Activated CD8-positive, alpha-beta memory T cell treated with anti-CD3 and anti-CD28 coated beads, Interleukin-2, amount 50 U/mL, for 1 hour (primary cell): ENCODE data around the gene ZSWIM3.

Source experiments
- DNase-seq: peaks from one replicate; pipeline ENCODE4 v3.0.0-alpha.2; 2020; ENCODE audit errors: extremely low read depth

Gene ZSWIM3

GRCh38 chr20:45909817-45910669 is 52.6 kb downstream of the ZSWIM3 start:
- no peak for DNase-seq

GRCh38 chr20:45910670-45911485 is 53.5 kb downstream of the ZSWIM3 start:
- peak; percentile 63 for DNase-seq

DNA sequence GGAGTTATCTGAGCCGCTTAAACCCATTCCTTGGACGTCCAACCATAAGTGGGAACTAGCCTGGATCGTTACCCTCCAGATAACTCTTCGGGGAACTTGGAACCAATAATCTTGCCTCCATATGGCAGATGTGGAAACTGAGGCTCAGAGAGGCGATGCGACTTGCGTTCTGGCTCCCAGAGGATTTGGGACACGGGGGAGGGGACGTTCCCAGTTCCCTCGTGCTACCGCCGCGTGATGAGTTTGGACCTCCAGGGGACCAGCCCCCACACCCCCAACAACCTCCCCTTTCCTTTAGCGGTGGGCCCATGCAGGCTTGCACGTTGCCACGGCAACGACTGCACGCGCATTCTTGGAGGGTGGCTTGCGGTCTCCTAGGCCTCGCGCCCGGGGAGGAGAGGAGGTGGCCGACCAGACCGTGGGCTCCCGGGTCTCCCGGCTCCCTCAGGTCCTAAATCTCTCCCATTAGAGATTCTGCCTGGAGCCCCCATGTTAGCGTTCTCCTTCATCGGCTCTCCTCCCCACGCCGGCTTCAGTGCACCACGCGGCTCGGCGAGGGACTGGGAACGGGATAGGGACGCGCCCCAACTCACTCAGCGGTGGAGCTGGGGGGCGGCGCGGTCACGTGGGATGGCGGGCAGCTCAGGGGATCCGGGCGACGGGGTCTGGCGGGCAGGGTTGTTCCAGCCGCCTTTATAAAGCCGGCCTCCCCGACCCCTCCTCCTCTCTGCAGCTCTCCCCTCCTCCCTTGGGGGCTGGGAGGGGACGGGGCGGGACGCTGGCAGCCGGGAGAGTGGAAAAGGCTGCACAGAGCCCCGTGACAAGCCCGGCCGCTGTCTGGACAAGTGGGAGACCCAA is 54.3 kb downstream of the ZSWIM3 start, which contains the start of gene PLTP:
Gene PLTP (minus strand): TSS at position 670 of the 858 bp plus-strand sequence. CDS start 703 bp downstream, outside the sequence.
- no peak for DNase-seq

DNA sequence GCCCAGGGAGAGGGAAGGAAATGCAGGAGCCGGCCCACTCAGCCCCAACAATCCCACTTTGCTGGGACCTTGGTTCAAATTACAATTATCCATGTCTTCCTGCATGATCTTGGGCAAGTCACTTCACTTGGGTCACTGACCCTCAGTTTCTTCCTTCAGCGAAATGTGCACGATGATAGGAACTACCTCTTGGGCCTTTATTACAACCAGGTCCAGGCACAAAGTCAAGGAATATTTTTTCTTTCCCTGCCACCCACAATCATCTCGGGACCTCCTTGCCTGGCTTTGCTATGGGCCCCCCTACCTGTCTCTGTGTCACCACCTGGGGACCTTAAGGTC is 54.9 kb downstream of the ZSWIM3 start:
- DNase-seq = no peak

DNA sequence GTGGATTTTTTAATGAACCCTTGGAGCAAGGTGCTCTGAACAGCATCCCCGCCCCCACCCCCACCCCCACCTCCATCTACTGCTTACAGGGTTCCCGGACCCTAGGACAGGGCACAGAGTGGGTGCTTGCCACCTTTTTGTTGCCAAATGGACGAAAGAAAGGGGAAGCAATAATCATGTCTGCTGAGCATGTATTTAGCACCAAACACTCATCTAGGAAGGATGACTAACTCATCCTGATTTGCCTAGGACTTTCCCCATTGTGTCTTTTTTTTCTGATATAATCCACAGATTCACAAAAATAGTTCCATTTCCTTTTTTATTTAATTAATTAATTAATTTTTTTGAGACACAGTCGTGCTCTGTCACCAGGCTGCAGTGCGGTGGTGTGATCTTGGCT is 55.7 kb downstream of the ZSWIM3 start:
- no peak for DNase-seq

GRCh38 chr20:45917790-45918141 is 60.4 kb downstream of the ZSWIM3 start:
- no peak for DNase-seq

- no peak for DNase-seq
Measured at GRCh38 chr20:45918182-45918737, 60.8 kb downstream of the ZSWIM3 start.

DNA sequence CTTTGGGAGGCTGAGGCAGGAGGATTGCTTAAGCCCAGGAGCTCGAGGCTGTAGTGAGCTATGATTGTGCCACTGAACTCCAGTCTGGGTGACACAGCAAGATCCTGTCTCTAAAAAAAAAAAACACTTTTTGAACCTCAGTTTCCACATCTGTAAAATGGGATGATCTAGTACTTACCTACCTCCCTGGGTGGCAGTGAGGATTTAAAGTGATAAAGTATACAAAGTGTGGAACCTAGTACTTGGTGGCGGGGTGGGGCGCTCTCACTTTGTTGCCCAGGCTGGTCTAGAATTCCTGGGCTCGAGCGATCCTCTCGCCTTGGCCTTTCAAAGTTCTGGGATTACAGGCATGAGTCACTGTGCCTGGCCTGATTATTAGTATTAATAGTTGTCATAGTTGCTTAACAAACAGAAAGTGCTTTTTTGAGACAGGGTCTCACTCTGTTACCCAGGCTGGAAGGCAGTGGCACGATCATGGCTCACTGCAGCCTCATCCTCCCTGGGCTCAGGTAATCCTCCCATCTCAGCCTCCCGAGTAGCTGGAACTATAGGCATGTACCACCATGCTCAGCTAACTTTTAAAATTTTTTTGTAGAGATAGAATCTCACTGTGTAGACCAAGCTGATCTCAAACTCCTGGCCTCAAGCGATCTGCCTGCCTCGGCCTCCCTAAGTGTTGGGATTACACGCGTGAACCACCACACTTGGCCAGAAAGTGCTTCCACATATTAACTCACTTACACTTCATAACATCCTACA is 61.5 kb downstream of the ZSWIM3 start:
- no peak for DNase-seq

- DNase-seq = no peak
Measured at GRCh38 chr20:45919542-45920399, 62.4 kb downstream of the ZSWIM3 start.

GRCh38 chr20:45920462-45921336 is 63.3 kb downstream of the ZSWIM3 start:
- no peak for DNase-seq

GRCh38 chr20:45921337-45922189 is 64.1 kb downstream of the ZSWIM3 start:
- DNase-seq = no peak

DNA sequence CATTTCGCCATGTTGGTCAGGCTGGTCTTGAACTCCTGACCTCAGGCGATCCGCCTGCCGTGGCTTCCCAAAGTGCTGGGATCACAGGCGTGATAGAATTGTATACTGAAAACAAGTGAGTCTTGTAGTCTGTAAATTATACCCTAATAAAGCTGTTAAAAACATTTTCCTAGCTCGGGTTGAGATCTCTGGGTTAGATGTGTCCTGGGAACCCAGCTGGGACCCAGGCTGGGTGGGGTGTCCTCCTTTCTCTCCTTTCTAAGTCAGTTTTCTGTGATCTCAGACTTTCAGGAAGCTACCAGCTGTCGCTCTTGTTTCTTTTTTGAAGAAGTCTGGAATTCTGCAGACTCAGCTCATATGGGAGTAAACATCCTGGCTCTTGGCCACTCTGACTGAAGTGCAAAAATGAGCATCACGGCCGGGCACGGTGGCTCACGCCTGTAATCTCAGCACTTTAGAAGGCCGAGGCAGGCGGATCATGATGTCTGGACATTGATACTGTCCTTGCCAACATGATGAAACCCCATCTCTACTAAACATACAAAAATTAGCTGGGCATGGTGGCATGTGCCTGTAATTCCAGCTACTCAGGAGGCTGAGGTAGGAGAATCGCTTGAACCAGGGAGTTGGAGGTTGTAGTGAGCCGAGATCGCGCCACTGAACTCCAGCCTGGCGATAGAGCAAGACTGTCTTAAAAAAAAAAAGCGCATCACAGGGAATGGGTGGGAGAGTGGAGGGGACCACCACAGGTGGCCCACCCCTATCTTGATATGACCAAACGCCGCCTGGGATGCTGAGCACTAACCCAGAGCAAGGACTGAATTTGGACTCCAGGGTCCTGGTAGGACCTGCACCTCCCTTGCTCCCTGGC is 67.2 kb downstream of the ZSWIM3 start:
- no peak for DNase-seq

DNA sequence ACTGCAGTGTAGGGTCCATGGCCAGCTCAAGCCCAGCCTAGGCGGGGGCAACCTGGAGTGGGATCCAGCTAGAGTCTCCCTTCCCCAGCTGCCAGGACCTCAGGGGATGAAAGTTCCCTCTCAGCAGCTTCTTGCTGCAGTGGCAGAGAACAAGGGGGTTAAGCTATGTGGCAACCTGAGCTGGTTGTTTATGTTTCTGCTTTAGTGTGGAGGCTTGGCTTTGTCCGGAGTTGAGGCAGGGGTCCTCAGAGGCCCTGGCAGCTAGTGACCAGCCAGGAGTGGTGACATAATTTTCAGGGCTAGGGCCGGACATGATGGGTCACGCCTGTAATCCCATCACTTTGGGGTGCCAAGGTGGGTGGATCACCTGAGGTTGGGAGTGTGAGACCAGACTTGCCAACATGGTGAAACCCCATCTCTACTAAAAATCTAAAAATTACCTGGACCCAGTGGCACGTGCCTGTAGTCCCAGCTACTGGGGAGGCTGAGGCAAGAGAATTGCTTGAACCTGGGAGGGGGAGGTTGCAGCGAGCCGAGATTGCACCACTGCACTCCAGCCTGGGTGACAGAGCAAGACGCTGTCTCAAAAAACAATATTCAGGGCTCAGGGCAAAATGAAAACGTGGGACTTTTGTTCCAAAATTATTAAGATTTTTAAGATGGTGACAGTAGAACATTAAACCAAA is 68.5 kb downstream of the ZSWIM3 start:
- DNase-seq = no peak

DNA sequence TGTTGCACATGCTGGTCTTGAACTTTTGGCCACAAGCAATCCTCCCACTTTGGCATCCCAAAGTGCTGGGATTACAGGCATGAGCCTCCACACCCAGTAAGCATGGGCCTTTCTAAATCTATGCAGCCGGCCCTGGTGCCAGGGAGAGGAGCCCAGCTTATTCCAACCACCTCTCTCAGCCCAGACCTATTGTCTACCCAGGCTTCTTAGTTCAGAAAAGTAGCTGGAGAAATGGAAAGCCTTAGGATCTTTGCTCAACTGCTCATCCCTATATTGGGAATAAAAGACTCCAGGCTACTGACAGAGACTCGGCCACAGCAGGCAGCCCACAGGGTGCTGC is 69.3 kb downstream of the ZSWIM3 start:
- DNase-seq = no peak

- no peak for DNase-seq
Measured at GRCh38 chr20:45927071-45927878, 69.9 kb downstream of the ZSWIM3 start.
